Measurements from ENCODE around the gene ARSB.

GRCh38 chr5:78819166-78819565 is 165.9 kb downstream of the ARSB start:
- TF ChIP-seq, protein P1, sequence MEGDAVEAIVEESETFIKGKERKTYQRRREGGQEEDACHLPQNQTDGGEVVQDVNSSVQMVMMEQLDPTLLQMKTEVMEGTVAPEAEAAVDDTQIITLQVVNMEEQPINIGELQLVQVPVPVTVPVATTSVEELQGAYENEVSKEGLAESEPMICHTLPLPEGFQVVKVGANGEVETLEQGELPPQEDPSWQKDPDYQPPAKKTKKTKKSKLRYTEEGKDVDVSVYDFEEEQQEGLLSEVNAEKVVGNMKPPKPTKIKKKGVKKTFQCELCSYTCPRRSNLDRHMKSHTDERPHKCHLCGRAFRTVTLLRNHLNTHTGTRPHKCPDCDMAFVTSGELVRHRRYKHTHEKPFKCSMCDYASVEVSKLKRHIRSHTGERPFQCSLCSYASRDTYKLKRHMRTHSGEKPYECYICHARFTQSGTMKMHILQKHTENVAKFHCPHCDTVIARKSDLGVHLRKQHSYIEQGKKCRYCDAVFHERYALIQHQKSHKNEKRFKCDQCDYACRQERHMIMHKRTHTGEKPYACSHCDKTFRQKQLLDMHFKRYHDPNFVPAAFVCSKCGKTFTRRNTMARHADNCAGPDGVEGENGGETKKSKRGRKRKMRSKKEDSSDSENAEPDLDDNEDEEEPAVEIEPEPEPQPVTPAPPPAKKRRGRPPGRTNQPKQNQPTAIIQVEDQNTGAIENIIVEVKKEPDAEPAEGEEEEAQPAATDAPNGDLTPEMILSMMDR (IDR thresholded peaks at IDR 0.05) = no peak
- TF ChIP-seq POLR2A (IDR thresholded peaks at IDR 0.05) = no peak
- TF ChIP-seq EP300 (IDR thresholded peaks at IDR 0.05) = no peak
